ENCODE measurements around the gene GALR2.

DNA sequence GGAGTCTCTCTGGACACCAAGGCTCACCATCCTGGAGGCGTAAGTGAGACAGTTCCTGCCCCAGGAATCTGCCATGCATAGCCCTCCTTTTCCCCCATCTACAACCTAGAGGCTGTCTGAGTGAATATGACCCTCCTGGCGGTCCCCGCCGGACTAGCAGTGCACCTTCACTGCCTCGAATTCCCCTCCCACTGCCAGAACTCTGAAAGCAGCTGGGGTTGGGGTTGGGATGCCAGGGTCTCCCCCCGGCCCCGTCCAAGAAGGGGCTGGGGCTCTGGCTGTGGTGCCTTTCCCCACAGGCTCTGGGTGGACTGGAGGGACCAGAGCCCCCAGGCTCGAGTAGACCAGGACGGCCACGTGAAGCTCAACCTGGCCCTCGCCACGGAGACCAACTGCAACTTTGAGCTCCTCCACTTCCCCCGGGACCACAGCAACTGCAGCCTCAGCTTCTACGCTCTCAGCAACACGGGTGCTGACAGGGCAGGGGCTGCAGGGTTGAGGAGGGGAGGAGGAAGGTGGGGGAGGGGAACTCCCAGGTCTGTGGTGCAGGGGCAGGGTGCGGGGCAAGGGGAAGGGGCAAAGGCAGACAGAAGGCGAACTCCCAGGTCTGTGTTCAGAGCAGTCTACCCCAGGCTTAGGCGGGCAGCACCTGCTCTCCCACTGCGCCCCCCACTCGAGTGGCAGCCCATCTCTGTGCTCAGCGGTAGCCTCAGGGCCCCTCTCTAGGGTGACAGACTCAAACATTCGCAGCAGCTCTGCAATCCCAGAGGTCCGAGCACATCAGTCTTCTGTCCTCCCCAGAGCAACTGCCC is 5.6 kb downstream of the GALR2 start:
- TF ChIP-seq, protein P1, sequence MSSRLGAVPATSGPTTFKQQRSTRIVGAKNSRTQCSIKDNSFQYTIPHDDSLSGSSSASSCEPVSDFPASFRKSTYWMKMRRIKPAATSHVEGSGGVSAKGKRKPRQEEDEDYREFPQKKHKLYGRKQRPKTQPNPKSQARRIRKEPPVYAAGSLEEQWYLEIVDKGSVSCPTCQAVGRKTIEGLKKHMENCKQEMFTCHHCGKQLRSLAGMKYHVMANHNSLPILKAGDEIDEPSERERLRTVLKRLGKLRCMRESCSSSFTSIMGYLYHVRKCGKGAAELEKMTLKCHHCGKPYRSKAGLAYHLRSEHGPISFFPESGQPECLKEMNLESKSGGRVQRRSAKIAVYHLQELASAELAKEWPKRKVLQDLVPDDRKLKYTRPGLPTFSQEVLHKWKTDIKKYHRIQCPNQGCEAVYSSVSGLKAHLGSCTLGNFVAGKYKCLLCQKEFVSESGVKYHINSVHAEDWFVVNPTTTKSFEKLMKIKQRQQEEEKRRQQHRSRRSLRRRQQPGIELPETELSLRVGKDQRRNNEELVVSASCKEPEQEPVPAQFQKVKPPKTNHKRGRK (tag; IDR thresholded peaks at IDR 0.05), result no peak
- no peak; the same call in none of the 2 replicates for TF ChIP-seq POLR2AphosphoS2 (IDR thresholded peaks at IDR 0.05; ENCODE audit: low read length)

Measured in K562 (cell line).